Ishikawa (cell line): ENCODE measurements around the gene CCDC97.
A peak's percentile ranks its signal among the peaks of the same experiment; 100 is the strongest.

ENCODE experiments used
- CEBPB ChIP-seq: IDR thresholded peaks from 2 replicates; pipeline ENCODE4 v1.6.1; 2012
- CREB1 ChIP-seq: IDR thresholded peaks from 2 replicates; pipeline ENCODE4 v1.6.1; 2012; ENCODE audit warnings: low read depth
- EGR1 ChIP-seq: IDR thresholded peaks from 2 replicates; pipeline ENCODE4 v1.6.1; 2012
- EP300 ChIP-seq: IDR thresholded peaks from 2 replicates; pipeline ENCODE4 v1.6.1; 2012; ENCODE audit warnings: borderline replicate concordance
- FOXM1 ChIP-seq: IDR thresholded peaks from 2 replicates; pipeline ENCODE4 v1.6.1; 2012; ENCODE audit warnings: low read depth, borderline replicate concordance
- NFIC ChIP-seq: IDR thresholded peaks from 2 replicates; pipeline ENCODE4 v1.6.1; 2012
- RAD21 ChIP-seq: IDR thresholded peaks from 2 replicates; pipeline ENCODE4 v1.6.1; 2012; ENCODE audit warnings: low read depth
- TAF1 ChIP-seq: IDR thresholded peaks from 2 replicates; pipeline ENCODE4 v1.6.1; 2012; ENCODE audit warnings: low read depth, mild to moderate bottlenecking
- TCF12 ChIP-seq: IDR thresholded peaks from 2 replicates; pipeline ENCODE4 v1.6.1; 2012; ENCODE audit warnings: low read depth
- TEAD4 ChIP-seq: IDR thresholded peaks from 2 replicates; pipeline ENCODE4 v1.6.1; 2012
- YY1 ChIP-seq: IDR thresholded peaks from 2 replicates; pipeline ENCODE4 v1.6.1; 2012; ENCODE audit warnings: low read depth
- ZBTB7A ChIP-seq: IDR thresholded peaks from 2 replicates; pipeline ENCODE4 v1.6.1; 2012; ENCODE audit warnings: low read depth
- TF ChIP-seq, protein P1 (sequence below): IDR thresholded peaks from 2 replicates; pipeline ENCODE4 v1.6.1; 2012
- TF ChIP-seq, protein P2 (sequence below): IDR thresholded peaks from 2 replicates; pipeline ENCODE4 v1.6.1; 2012
- TF ChIP-seq, protein P3 (sequence below): IDR thresholded peaks from 2 replicates; pipeline ENCODE4 v1.6.1; 2012; ENCODE audit warnings: low read depth, mild to moderate bottlenecking

Gene CCDC97

DNA sequence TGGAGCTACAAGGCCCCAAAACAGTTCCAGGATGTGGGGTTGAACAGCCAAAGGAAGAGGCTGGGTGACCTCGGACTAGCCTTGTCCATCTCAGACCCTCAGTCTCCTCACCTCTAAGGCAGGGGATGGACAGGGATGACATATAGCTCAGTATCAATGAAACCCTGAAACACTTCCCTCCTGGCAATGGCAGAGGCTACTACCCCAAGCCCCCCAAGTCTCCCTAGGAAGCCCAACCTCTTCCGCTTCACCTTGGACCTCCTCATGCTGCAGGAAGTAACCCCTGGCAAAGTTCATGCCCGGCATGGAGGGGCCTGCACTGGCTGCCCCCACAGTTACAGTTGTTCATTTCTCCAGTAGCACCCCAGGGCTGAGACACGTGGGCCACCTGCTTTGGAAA is 10.6 kb downstream of the CCDC97 start:
- TF ChIP-seq EGR1, result no peak
- no peak for TF ChIP-seq YY1
- no peak for TF ChIP-seq TAF1
- TF ChIP-seq RAD21, result no peak
- TF ChIP-seq, protein P1, sequence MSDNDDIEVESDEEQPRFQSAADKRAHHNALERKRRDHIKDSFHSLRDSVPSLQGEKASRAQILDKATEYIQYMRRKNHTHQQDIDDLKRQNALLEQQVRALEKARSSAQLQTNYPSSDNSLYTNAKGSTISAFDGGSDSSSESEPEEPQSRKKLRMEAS, result no peak
- TF ChIP-seq, protein P2, sequence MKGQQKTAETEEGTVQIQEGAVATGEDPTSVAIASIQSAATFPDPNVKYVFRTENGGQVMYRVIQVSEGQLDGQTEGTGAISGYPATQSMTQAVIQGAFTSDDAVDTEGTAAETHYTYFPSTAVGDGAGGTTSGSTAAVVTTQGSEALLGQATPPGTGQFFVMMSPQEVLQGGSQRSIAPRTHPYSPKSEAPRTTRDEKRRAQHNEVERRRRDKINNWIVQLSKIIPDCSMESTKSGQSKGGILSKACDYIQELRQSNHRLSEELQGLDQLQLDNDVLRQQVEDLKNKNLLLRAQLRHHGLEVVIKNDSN, result no peak
- TF ChIP-seq, protein P3, sequence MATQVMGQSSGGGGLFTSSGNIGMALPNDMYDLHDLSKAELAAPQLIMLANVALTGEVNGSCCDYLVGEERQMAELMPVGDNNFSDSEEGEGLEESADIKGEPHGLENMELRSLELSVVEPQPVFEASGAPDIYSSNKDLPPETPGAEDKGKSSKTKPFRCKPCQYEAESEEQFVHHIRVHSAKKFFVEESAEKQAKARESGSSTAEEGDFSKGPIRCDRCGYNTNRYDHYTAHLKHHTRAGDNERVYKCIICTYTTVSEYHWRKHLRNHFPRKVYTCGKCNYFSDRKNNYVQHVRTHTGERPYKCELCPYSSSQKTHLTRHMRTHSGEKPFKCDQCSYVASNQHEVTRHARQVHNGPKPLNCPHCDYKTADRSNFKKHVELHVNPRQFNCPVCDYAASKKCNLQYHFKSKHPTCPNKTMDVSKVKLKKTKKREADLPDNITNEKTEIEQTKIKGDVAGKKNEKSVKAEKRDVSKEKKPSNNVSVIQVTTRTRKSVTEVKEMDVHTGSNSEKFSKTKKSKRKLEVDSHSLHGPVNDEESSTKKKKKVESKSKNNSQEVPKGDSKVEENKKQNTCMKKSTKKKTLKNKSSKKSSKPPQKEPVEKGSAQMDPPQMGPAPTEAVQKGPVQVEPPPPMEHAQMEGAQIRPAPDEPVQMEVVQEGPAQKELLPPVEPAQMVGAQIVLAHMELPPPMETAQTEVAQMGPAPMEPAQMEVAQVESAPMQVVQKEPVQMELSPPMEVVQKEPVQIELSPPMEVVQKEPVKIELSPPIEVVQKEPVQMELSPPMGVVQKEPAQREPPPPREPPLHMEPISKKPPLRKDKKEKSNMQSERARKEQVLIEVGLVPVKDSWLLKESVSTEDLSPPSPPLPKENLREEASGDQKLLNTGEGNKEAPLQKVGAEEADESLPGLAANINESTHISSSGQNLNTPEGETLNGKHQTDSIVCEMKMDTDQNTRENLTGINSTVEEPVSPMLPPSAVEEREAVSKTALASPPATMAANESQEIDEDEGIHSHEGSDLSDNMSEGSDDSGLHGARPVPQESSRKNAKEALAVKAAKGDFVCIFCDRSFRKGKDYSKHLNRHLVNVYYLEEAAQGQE, result no peak
- TF ChIP-seq ZBTB7A, result no peak
- TF ChIP-seq FOXM1, result no peak
- TF ChIP-seq TEAD4, result no peak
- no peak for TF ChIP-seq NFIC
- TF ChIP-seq CREB1, result no peak
- no peak for TF ChIP-seq EP300
- TF ChIP-seq CEBPB, result no peak
- TF ChIP-seq TCF12, result no peak

DNA sequence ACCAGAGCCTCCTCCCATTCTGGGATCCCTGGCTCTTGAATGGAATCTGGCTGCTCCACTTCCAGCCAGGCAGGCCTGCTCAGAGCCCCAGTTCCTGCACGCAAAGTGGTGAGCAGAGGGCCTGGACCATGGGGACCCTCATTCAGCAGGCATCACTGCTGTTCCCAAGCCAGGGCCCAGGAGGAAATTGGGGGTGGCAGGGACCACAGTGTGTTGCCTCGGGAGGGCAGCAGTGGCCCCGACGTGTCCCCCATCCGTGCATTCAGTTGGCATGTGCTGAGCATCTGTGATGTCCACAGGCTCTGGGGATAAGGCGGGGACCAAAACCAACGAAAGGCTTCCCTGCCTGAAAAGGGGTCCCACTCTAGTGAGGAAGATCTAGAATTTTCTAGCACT is 11.2 kb downstream of the CCDC97 start:
- TF ChIP-seq, protein P2, result no peak
- TF ChIP-seq CREB1 (no peak), CEBPB (no peak), EGR1 (no peak), EP300 (no peak), ZBTB7A (no peak), NFIC (no peak), RAD21 (no peak), TEAD4 (no peak), FOXM1 (no peak), TCF12 (no peak), YY1 (no peak), TAF1 (no peak)
- TF ChIP-seq, protein P3, result no peak
- TF ChIP-seq, protein P1, result no peak

DNA sequence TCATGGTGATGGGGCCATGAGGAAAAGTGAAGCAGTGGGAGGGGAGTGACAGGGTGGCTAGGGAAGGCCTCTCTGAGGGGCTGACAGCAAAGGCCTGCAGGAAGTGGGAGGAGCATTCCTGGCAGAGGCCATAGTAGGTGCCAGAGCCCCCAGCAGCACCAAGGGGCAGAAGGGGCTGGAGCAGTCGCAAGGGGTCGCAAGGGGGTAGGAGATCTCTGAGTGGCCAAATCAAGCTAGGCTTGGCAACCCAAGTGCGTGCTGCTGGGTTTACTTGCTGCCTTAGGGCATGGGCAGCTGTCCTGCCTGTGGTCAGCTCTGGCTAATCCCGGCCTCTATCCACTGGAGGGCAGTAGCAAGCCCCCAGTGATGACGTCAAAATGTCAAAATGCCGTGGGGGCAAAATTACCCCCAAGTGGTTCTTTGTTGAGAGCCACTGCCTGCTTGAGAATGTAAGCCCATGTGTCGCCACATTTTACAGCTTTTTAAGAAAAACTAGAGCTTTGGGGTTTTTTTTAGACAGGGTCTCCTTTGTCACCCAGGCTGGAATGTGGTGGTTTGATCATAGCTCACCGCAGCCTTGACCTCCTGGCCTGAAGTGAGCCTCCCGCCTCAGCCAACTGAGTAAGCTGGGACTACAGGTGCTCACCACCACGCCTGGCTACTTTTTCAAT is 11.8 kb downstream of the CCDC97 start:
- TF ChIP-seq RAD21, result peak; percentile 39; the same call in 1 of the 2 replicates
- TF ChIP-seq, protein P2, result no peak

DNA sequence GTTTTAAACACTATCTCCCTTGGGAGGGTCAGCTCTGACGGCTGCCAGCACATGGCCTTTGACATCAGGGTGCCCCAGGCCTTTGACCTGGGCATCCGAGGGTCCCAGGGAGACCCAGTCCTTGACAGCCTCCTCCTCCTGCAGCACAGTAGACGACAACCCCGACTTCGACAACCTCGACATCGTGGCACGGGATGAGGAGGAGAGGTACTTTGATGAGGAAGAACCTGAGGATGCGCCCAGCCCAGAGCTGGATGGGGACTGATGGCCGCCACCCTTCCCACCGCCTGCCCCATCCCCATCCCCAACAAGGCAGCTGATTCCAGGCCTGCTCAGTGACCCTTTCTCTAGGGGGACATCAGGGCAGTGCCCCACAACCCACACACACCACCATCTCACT is 12.5 kb downstream of the CCDC97 start:
- no peak for TF ChIP-seq CEBPB
- no peak for TF ChIP-seq RAD21
- no peak for TF ChIP-seq TAF1
- TF ChIP-seq YY1, result no peak
- TF ChIP-seq NFIC, result no peak
- no peak for TF ChIP-seq TCF12
- no peak for TF ChIP-seq EGR1

DNA sequence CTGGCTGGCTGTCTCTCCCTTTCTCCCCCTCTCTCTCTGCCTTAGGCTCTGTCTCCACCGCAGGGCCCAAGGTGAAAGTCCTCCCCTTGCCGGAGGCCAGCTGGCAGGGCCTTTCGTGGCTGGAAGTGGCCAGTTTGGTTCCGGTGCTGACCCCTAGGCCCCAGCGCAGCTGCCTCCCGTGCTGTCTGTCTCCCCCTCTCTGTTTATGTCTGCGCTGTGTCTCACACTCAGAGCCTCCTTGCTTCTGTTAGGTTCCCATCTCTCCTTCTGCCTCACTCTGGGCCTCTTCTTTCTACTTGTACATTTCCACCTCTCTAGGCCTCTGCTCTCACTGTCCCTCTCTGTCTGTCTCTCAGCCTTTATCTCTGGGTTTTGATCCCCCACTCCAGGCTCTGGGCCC is 13.1 kb downstream of the CCDC97 start:
- TF ChIP-seq FOXM1 (no peak), ZBTB7A (no peak), YY1 (no peak), TAF1 (no peak), NFIC (no peak), TEAD4 (no peak), EP300 (no peak)
- TF ChIP-seq, protein P2, result no peak
